Endothelial cell of umbilical vein (primary cell): ENCODE results near the gene SYNDIG1. TPM values are rescaled to one million over a fixed set of nuclear protein-coding genes. Genes with fewer than 3 reads are reported as not detected.

Experiments used
- BruUV-seq: library from RNA; stranded (reverse); fragments of 400-500 nt; replicated peaks from 2 replicates; lab custom pipeline; 2021; lab: Mats Ljungman, UMichigan
- CTCF ChIA-PET: fragments of 300-600, 350-600 bp; sonication (Branson Sonifier 250); formaldehyde crosslinking; loops from one replicate; lab custom pipeline; 2021; ENCODE audit warnings: antibody characterized with exemption, inconsistent platforms; lab: Charles Lee
- POLR2A ChIA-PET: fragments of 300-600, 350-600 bp; sonication (Branson Sonifier 250); formaldehyde crosslinking; loops from one replicate; lab custom pipeline; 2021; ENCODE audit warnings: antibody characterized with exemption, inconsistent platforms; lab: Charles Lee
- DNase-seq: peaks from one replicate; pipeline ENCODE4 v3.0.0-alpha.2; 2011; ENCODE audit warnings: low read depth, low spot score
- FAIRE-seq: peaks from 2 replicates; lab custom pipeline; 2011; peaks lifted over from hg19 to GRCh38; lab: Jason Lieb, UNC
- H2AFZ ChIP-seq: 2 replicates; pipeline ENCODE4 v1.6.0; 2012; ENCODE audit warnings: low read depth, low read length, control low read depth, inconsistent platforms
- H3K27ac ChIP-seq: 2 replicates; pipeline ENCODE4 v1.5.1; 2011; ENCODE audit warnings: low read depth, mild to moderate bottlenecking, control low read depth, low read length, moderate library complexity; ENCODE audit not compliant: insufficient read depth
- H3K27me3 ChIP-seq, 2 experiments: 2 replicates each; pipeline versions ENCODE4 v1.6.0 to v1.6.1; 2011; ENCODE audit warnings: low read length in 2 of 2, mixed read lengths in 1 of 2; ENCODE audit not compliant: control insufficient read depth in 2 of 2, insufficient read depth in 2 of 2
- H3K36me3 ChIP-seq, 2 experiments: 2 replicates in 1 of 2; 3 replicates in 1 of 2; pipeline ENCODE4 v1.5.1; 2011; ENCODE audit warnings: low read length in 2 of 2, mild to moderate bottlenecking in 1 of 2, moderate library complexity in 1 of 2; ENCODE audit not compliant: control insufficient read depth in 2 of 2, insufficient read depth in 2 of 2; ENCODE audit errors: extremely low read depth in 1 of 2
- H3K4me1 ChIP-seq: 3 replicates; pipeline ENCODE4 v1.5.1; 2011; ENCODE audit warnings: mild to moderate bottlenecking, low read length; ENCODE audit not compliant: control insufficient read depth, insufficient read depth; ENCODE audit errors: extremely low read depth
- H3K4me2 ChIP-seq: 2 replicates; pipeline ENCODE4 v1.6.1; 2011; ENCODE audit warnings: low read length, control low read depth, mixed read lengths; ENCODE audit not compliant: insufficient read depth
- H3K4me3 ChIP-seq, 3 experiments: fragments of 200-600 bp in 1 of 3; sonication (generic), shearing (Covaris generic) in 1 of 3; replicated peaks in 1 of 3; 2 replicates each; pipeline ENCODE4 v1.5.1; 2011 to 2016; ENCODE audit warnings: control low read depth in 3 of 3, low read length in 3 of 3, mild to moderate bottlenecking in 2 of 3, inconsistent platforms in 1 of 3, low read depth in 1 of 3, moderate library complexity in 1 of 3; ENCODE audit not compliant: insufficient read depth in 1 of 3
- H3K79me2 ChIP-seq: 2 replicates; pipeline ENCODE4 v1.6.0; 2012; ENCODE audit warnings: low read length, inconsistent platforms; ENCODE audit not compliant: control insufficient read depth, insufficient read depth
- H3K9ac ChIP-seq: replicated peaks from 2 replicates; pipeline ENCODE3; 2011; ENCODE audit warnings: low read length, control low read depth; ENCODE audit not compliant: insufficient read depth; ENCODE audit errors: extremely low read depth
- H3K9me1 ChIP-seq: replicated peaks from 3 replicates; pipeline ENCODE4 v1.6.0; 2011; ENCODE audit warnings: mild to moderate bottlenecking, low read length; ENCODE audit not compliant: control insufficient read depth, insufficient read depth; ENCODE audit errors: extremely low read depth
- H3K9me3 ChIP-seq: replicated peaks from 2 replicates; pipeline ENCODE4 v1.5.1; 2012; ENCODE audit warnings: low read length, inconsistent platforms; ENCODE audit not compliant: control insufficient read depth, insufficient read depth
- H4K20me1 ChIP-seq: replicated peaks from 2 replicates; pipeline ENCODE3; 2011; ENCODE audit warnings: mild to moderate bottlenecking, low read length; ENCODE audit not compliant: control insufficient read depth, insufficient read depth; ENCODE audit errors: extremely low read depth
- CTCF ChIP-seq, 2 donors: IDR thresholded peaks; 1 replicate in 1 of 2; 2 replicates in 1 of 2; pipeline ENCODE4 v1.5.1; 2011; ENCODE audit warnings: low read length in 2 of 2, mild to moderate bottlenecking in 2 of 2, moderate library complexity in 2 of 2, control low read depth in 1 of 2, inconsistent platforms in 1 of 2, low read depth in 1 of 2; ENCODE audit not compliant: insufficient read depth in 1 of 2; ENCODE audit errors: extremely low read depth in 1 of 2
- EZH2 ChIP-seq: IDR thresholded peaks from 2 replicates; pipeline ENCODE4 v1.6.1; 2012; ENCODE audit warnings: borderline replicate concordance, low read depth, mild to moderate bottlenecking, moderate library complexity, low read length, inconsistent platforms; ENCODE audit not compliant: severe bottlenecking
- FOS ChIP-seq: IDR thresholded peaks from 2 replicates; pipeline ENCODE4 v1.6.1; 2011; ENCODE audit warnings: mild to moderate bottlenecking, low read length, moderate library complexity, borderline replicate concordance; ENCODE audit not compliant: insufficient read depth
- GATA2 ChIP-seq: IDR thresholded peaks from 2 replicates; pipeline ENCODE4 v1.7.0; 2011; ENCODE audit warnings: low read depth, mild to moderate bottlenecking, moderate library complexity, mixed read lengths, low read length; ENCODE audit not compliant: insufficient read length, insufficient read depth
- JUN ChIP-seq: IDR thresholded peaks from 2 replicates; pipeline ENCODE4 v1.6.1; 2011; ENCODE audit warnings: borderline replicate concordance, low read depth; ENCODE audit not compliant: insufficient read length, insufficient read depth
- MAX ChIP-seq: IDR thresholded peaks from 2 replicates; pipeline ENCODE4 v1.6.1; 2011; ENCODE audit not compliant: insufficient read depth, insufficient read length
- MYC ChIP-seq: IDR thresholded peaks from one replicate; pipeline ENCODE4 v1.6.1; 2011; ENCODE audit warnings: mild to moderate bottlenecking, low read depth, low read length
- POLR2A ChIP-seq: IDR thresholded peaks from 2 replicates; pipeline ENCODE4 v1.6.1; 2012; ENCODE audit warnings: low read depth, mild to moderate bottlenecking, control low read depth, low read length
- POLR2AphosphoS5 ChIP-seq: IDR thresholded peaks from 2 replicates; pipeline ENCODE4 v1.6.1; 2012; ENCODE audit warnings: low read depth, mild to moderate bottlenecking, control low read depth, low read length, moderate library complexity; ENCODE audit not compliant: insufficient read depth
- dilution Hi-C: fragments of 300-500 bp; cut with MboI; formaldehyde crosslinking; loops from one replicate; pipeline ENCODE4 v1.15.0; 2019; ENCODE audit warnings: low sequenced_read_pairs; ENCODE audit not compliant: extremely low pct_ligation_motif_present
- intact Hi-C: fragments of 100-400 bp; cut with micrococcal nuclease; formaldehyde crosslinking; loops from one replicate; pipeline ENCODE4 v1.10.0; 2022
- polyA plus RNA-seq, 4 experiments: library from polyadenylated mRNA; depleted of rRNA in 3 of 4; stranded (reverse) in 3 of 4; unstranded in 1 of 4; fragments of >200 nt; gene quantifications; 2 replicates each; pipeline versions ENCODE4 v1.2.1 to v1.2.3, GENCODE V29; 2011 to 2012; ENCODE audit warnings: missing spikeins in 1 of 4
- total RNA-seq: library from RNA; stranded (reverse); gene quantifications from 2 replicates; pipeline ENCODE4 v1.2.3, GENCODE V29; 2021

SYNDIG1 gene
- total and polyA plus RNA-seq, 2 donors (not counting 3 experiments of a cell fraction or from before 2014, with no cell fraction given) = not detected

- Histone ChIP-seq H3K36me3 (no peaks in the 10 kb centered on the region), H3K4me2 (no peak overlapping the region), H3K79me2 (no peaks in the 10 kb centered on the region), H2AFZ (no peak overlapping the region), H3K9me1 (no peaks in the 10 kb centered on the region), H3K4me3 (no peak overlapping the region), H3K27ac (no peak overlapping the region), H3K9me3 (peaks cover 10% of the 10 kb centered on the region), H3K4me1 (no peaks in the 10 kb centered on the region), H3K9ac (no peak overlapping the region), H4K20me1 (no peaks in the 10 kb centered on the region), H3K27me3 (no peaks in the 10 kb centered on the region)
- ChIA-PET POLR2A (no interaction called here), CTCF (no interaction called here)
- BruUV-seq = no TSS peak
- TF ChIP-seq JUN = no peak
- no peak for TF ChIP-seq EZH2
- no peak for TF ChIP-seq POLR2A
- TF ChIP-seq MYC = no peak
- no peak for TF ChIP-seq MAX
- no peak for TF ChIP-seq CTCF (IDR thresholded peaks at IDR 0.05; ENCODE audit: extremely low read depth in 1 of 2, insufficient read depth in 1 of 2, low read depth in 1 of 2, low read length in 2 of 2)
- no peak for TF ChIP-seq GATA2
- no peak for TF ChIP-seq POLR2AphosphoS5
- no peak for TF ChIP-seq FOS
- dilution Hi-C loops = no loop called here
- no peak for DNase-seq
- no peak for FAIRE-seq
- intact Hi-C loops = no loop called here
These were observed 201.6 kb downstream of the SYNDIG1 start for GRCh38 chr20:24670981-24671380.
